Neural crest cell (in vitro differentiated cells): Measurements from ENCODE around the gene RFX8. TPM values are rescaled to one million over a fixed set of nuclear protein-coding genes. Genes with fewer than 3 reads are reported as not detected.
A peak's percentile ranks its signal among the peaks of the same experiment; 100 is the strongest.

Experiments used
- DNase-seq: peaks from one replicate; pipeline ENCODE4 v3.0.0; 2021; ENCODE audit warnings: low read depth, mixed read lengths, low spot score
- H3K27ac Mint-ChIP-seq: one replicate; pipeline ENCODE4 v1.8.0; 2021; ENCODE audit warnings: mild to moderate bottlenecking, mixed read lengths; ENCODE audit not compliant: unreplicated experiment
- H3K27me3 Mint-ChIP-seq: 2 replicates; pipeline ENCODE4 v1.8.0; 2021; ENCODE audit warnings: low read depth, mild to moderate bottlenecking, mixed read lengths
- H3K36me3 Mint-ChIP-seq: 2 replicates; pipeline ENCODE4 v1.8.0; 2021; ENCODE audit warnings: low read depth, mild to moderate bottlenecking, mixed read lengths
- H3K4me1 Mint-ChIP-seq: 2 replicates; pipeline ENCODE4 v1.8.0; 2021; ENCODE audit warnings: mixed read lengths
- H3K4me3 Mint-ChIP-seq: one replicate; pipeline ENCODE4 v1.8.0; 2021; ENCODE audit warnings: mild to moderate bottlenecking, mixed read lengths
- H3K9me3 Mint-ChIP-seq: 2 replicates; pipeline ENCODE4 v1.8.0; 2021; ENCODE audit warnings: mixed read lengths
- total RNA-seq: library from RNA; stranded (reverse); gene quantifications from 2 replicates; pipeline ENCODE4 v1.2.1, GENCODE V29; 2021
- TF ChIP-seq, protein P1 (sequence below): fragments of 200-600 bp; sonication (generic); conservative IDR thresholded peaks from 2 replicates; pipeline ENCODE4 v1.5.0; 2021; ENCODE audit warnings: antibody characterized with exemption, mild to moderate bottlenecking

RFX8 gene
- total RNA-seq, 1 donor from 2014 or later = 0.44 TPM

DNA sequence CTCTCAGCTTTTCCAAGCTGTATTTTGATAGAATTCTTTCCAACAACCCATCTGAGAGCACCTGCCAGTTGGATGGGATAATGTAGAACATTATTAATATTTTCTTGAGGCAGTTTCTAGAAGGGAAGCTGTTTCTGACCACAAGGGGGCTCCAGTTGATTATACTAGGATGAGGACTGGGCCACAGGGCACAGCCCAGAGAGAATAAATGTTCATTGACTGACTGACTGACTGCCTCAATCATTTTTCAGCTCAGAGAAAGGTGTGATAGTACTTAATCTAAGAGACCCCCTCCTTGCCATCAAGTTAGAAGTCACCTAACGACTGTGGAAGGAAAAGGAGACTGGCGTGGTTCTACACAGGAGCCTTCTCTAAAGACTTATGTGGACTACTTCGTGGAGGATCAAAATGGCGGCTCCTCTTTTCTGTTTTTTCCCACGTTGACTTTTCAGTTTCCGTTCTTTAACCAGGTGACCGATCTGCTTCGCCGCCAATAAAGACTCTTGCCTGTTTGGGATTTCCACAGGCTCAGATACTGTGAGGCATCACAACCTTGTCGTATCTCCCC is 55.7 kb downstream of the RFX8 start:
- peaks cover 3% of the 10 kb centered on the region for H3K9me3 Mint-ChIP-seq
- no peak overlapping the region for H3K27ac Mint-ChIP-seq
- TF ChIP-seq, protein P1, sequence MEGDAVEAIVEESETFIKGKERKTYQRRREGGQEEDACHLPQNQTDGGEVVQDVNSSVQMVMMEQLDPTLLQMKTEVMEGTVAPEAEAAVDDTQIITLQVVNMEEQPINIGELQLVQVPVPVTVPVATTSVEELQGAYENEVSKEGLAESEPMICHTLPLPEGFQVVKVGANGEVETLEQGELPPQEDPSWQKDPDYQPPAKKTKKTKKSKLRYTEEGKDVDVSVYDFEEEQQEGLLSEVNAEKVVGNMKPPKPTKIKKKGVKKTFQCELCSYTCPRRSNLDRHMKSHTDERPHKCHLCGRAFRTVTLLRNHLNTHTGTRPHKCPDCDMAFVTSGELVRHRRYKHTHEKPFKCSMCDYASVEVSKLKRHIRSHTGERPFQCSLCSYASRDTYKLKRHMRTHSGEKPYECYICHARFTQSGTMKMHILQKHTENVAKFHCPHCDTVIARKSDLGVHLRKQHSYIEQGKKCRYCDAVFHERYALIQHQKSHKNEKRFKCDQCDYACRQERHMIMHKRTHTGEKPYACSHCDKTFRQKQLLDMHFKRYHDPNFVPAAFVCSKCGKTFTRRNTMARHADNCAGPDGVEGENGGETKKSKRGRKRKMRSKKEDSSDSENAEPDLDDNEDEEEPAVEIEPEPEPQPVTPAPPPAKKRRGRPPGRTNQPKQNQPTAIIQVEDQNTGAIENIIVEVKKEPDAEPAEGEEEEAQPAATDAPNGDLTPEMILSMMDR = peak; percentile 74
- no peak overlapping the region for H3K4me3 Mint-ChIP-seq
- peaks cover 5% of the 10 kb centered on the region for H3K4me1 Mint-ChIP-seq
- H3K36me3 Mint-ChIP-seq = no peaks in the 10 kb centered on the region
- peak; percentile 51 for DNase-seq
- no peaks in the 10 kb centered on the region for H3K27me3 Mint-ChIP-seq

DNA sequence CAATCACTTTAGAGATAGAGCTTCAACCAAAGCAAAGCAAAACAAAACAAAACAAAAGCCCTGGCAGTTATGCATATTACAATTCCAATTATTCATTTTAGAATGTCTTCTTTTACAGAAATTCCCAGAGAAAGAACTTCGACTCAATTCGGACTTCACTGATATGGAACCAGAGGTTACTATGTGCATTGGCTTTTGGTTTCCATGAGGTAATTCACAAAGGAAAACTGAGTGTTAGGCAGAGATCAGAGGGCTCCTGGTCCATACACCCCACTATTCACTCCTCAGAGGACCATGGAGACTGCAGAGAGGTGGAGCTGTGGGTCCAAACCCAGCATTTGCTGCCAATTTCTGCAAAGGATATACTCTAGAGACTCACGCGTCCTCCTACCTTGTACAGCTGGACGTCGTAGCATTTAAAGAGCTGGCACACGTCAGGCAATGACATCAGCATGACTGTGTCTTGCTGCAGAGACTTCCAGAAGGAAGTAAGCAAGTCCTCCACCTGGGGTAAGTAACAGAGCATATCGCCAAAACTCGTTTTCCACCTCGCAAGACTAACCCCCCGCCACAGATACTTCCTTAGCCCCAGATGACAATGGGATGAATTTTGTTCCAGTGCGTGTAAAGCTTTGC is 56.3 kb downstream of the RFX8 start:
- Mint-ChIP-seq H3K4me1 (peaks cover 4% of the 10 kb centered on the region), H3K27ac (no peak overlapping the region)

GRCh38 chr2:101416609-101417008 is 58.3 kb downstream of the RFX8 start:
- no peak overlapping the region for H3K4me3 Mint-ChIP-seq
- DNase-seq = no peak
- TF ChIP-seq, protein P1 = no peak
- no peak overlapping the region for H3K27ac Mint-ChIP-seq
- H3K4me1 Mint-ChIP-seq = no peaks in the 10 kb centered on the region
- no peaks in the 10 kb centered on the region for H3K27me3 Mint-ChIP-seq
- peaks cover 3% of the 10 kb centered on the region for H3K9me3 Mint-ChIP-seq
- no peaks in the 10 kb centered on the region for H3K36me3 Mint-ChIP-seq

More for the DNA sequence above, 56.3 kb downstream of the RFX8 start:
- no peak overlapping the region for H3K4me3 Mint-ChIP-seq
- no peaks in the 10 kb centered on the region for H3K27me3 Mint-ChIP-seq
- no peaks in the 10 kb centered on the region for H3K36me3 Mint-ChIP-seq
- TF ChIP-seq, protein P1 = no peak
- DNase-seq = no peak
- peaks cover 3% of the 10 kb centered on the region for H3K9me3 Mint-ChIP-seq

GRCh38 chr2:101415884-101416283 is 59.0 kb downstream of the RFX8 start:
- TF ChIP-seq, protein P1 = no peak
- H3K27me3 Mint-ChIP-seq = no peaks in the 10 kb centered on the region
- no peaks in the 10 kb centered on the region for H3K36me3 Mint-ChIP-seq
- no peak for DNase-seq
- H3K4me1 Mint-ChIP-seq = no peaks in the 10 kb centered on the region
- H3K9me3 Mint-ChIP-seq = peaks cover 3% of the 10 kb centered on the region
- no peak overlapping the region for H3K4me3 Mint-ChIP-seq
- peak overlapping the region; percentile 63 for H3K27ac Mint-ChIP-seq

GRCh38 chr2:101415220-101415619 is 59.7 kb downstream of the RFX8 start:
- Mint-ChIP-seq H3K4me1 (no peaks in the 10 kb centered on the region), H3K27me3 (no peaks in the 10 kb centered on the region), H3K4me3 (no peak overlapping the region), H3K36me3 (no peaks in the 10 kb centered on the region), H3K27ac (no peak overlapping the region), H3K9me3 (peaks cover 3% of the 10 kb centered on the region)
- TF ChIP-seq, protein P1 = no peak
- DNase-seq = no peak
